Retina (tissue), 1 donor: ENCODE results near the gene KIRREL3.

Experiments
- DNase-seq: peaks from one replicate; pipeline ENCODE4 v3.0.0-alpha.2; 2016

KIRREL3 gene

GRCh38 chr11:126479178-126479930, 521.2 kb downstream of the KIRREL3 start:
- DNase-seq = no peak

GRCh38 chr11:126478466-126478865, 522.1 kb downstream of the KIRREL3 start:
- DNase-seq = no peak

GRCh38 chr11:126477535-126478305, 522.9 kb downstream of the KIRREL3 start:
- DNase-seq = peak; percentile 44

- peak; percentile 53 for DNase-seq
These were observed 523.6 kb downstream of the KIRREL3 start for GRCh38 chr11:126476977-126477376.

- DNase-seq = peak; percentile 61
These were observed 524.2 kb downstream of the KIRREL3 start for GRCh38 chr11:126476266-126476924.

GRCh38 chr11:126475014-126475991, 525.3 kb downstream of the KIRREL3 start:
- peak; percentile 37 for DNase-seq

GRCh38 chr11:126474220-126474619, 526.4 kb downstream of the KIRREL3 start:
- DNase-seq = no peak

GRCh38 chr11:126473269-126473668, 527.3 kb downstream of the KIRREL3 start:
- no peak for DNase-seq

GRCh38 chr11:126469311-126469710, 531.3 kb downstream of the KIRREL3 start:
- no peak for DNase-seq

- no peak for DNase-seq
These were observed 532.5 kb downstream of the KIRREL3 start for GRCh38 chr11:126468102-126468521.

- no peak for DNase-seq
These were observed 533.1 kb downstream of the KIRREL3 start for GRCh38 chr11:126467471-126467870.

- no peak for DNase-seq
These were observed 533.6 kb downstream of the KIRREL3 start for GRCh38 chr11:126467046-126467370.

GRCh38 chr11:126466236-126467045, 534.1 kb downstream of the KIRREL3 start:
- DNase-seq = no peak

GRCh38 chr11:126465573-126466188, 534.9 kb downstream of the KIRREL3 start:
- DNase-seq = peak; percentile 28

- DNase-seq = no peak
These were observed 535.8 kb downstream of the KIRREL3 start for GRCh38 chr11:126464796-126465195.

- no peak for DNase-seq
These were observed 538.1 kb downstream of the KIRREL3 start for GRCh38 chr11:126462422-126462821.

GRCh38 chr11:126461996-126462395, 538.6 kb downstream of the KIRREL3 start:
- no peak for DNase-seq

- no peak for DNase-seq
These were observed 539.5 kb downstream of the KIRREL3 start for GRCh38 chr11:126461096-126461440.

GRCh38 chr11:126460417-126461095, 540.0 kb downstream of the KIRREL3 start:
- DNase-seq = no peak

GRCh38 chr11:126459691-126460281, 540.8 kb downstream of the KIRREL3 start:
- no peak for DNase-seq
